ENCODE measurements around the gene SLC4A9.

SLC4A9 gene

DNA sequence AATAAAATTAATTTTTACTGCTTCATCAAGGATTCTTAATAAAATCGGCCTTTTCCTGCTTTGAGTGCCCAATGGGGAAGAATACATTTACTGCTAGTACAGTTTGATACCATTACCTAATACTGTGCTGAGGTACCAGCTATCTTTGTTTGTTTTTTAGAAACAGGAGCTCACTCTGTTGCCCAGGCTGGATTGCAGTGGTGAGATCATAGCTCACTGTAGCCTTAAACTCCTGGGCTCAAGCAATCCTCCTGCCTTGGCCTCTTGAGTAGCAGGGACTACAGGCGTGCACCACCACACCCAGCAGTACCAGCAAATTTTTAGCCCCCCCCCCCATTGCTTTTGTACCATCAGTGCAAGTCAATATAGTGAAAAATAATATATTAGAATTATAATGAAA lies 28.1 kb downstream of the SLC4A9 start:
- DNase-seq (ENCODE audit: low spot score): no peak
- TF ChIP-seq, protein P1, sequence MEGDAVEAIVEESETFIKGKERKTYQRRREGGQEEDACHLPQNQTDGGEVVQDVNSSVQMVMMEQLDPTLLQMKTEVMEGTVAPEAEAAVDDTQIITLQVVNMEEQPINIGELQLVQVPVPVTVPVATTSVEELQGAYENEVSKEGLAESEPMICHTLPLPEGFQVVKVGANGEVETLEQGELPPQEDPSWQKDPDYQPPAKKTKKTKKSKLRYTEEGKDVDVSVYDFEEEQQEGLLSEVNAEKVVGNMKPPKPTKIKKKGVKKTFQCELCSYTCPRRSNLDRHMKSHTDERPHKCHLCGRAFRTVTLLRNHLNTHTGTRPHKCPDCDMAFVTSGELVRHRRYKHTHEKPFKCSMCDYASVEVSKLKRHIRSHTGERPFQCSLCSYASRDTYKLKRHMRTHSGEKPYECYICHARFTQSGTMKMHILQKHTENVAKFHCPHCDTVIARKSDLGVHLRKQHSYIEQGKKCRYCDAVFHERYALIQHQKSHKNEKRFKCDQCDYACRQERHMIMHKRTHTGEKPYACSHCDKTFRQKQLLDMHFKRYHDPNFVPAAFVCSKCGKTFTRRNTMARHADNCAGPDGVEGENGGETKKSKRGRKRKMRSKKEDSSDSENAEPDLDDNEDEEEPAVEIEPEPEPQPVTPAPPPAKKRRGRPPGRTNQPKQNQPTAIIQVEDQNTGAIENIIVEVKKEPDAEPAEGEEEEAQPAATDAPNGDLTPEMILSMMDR (IDR thresholded peaks at IDR 0.05; ENCODE audit: extremely low read depth, missing control alignments): no peak

DNA sequence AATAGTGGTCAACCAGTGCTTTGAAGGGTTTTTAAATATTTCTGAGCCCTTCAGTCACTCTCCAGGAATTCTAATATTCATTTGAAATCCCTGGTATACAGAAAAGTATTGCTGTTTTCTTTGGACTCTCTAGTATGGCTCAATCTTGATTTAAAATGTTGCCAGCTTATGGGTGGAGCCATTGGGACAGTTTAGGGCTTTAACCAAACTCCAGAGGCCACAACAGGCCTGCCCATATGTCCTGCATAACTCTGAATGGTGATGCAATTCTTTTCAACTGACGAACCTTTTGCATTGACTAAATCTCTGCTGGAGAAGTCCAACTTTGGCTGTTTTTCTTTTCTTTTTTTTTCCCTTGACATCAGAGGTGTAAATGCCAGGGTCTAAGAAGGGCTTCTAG lies 31.3 kb downstream of the SLC4A9 start:
- DNase-seq (ENCODE audit: low spot score): no peak
- TF ChIP-seq, protein P1 (IDR thresholded peaks at IDR 0.05; ENCODE audit: extremely low read depth, missing control alignments): no peak

DNA sequence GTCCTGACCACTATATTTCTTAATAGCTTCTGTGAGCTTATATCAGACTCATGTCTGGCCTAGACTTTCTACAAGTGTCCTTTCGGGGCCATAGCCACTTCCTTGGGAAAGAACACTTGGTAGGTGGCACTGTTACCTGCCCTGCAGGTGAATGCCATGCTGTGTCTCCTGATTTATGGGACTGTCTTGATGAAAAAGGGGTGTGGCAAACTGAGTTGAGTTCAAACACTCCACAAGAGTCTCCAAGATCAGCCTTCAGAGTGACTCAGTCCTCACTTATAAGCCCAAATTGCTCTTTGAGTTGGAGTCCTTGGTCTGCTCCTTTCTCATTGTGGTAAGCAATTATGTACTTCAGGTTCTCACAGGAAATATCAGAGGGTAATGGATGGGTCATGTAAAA lies 31.7 kb downstream of the SLC4A9 start:
- no peak for DNase-seq (ENCODE audit: low spot score)
- TF ChIP-seq, protein P1 (IDR thresholded peaks at IDR 0.05; ENCODE audit: extremely low read depth, missing control alignments): no peak

DNA sequence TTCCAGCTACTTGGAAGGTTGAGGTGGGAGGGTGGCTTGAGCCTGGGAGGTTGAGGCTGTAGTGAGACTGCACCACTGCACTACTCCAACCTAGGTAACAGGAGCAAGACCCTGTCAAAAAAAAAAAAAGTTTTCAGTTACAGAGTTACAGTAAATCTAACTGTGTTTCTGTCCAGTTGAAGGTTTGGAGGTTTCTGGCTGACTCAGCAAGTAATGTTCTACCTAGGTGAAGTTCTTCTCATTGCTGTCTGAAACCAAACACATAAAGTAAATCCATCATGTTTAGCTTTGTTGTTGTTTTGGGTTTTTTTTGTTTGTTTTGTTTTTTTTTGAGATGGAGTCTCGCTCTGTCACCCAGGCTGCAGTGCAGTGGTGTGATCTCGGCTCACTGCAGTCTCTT lies 33.7 kb downstream of the SLC4A9 start:
- TF ChIP-seq, protein P1 (IDR thresholded peaks at IDR 0.05; ENCODE audit: extremely low read depth, missing control alignments): no peak
- DNase-seq (ENCODE audit: low spot score): no peak

DNA sequence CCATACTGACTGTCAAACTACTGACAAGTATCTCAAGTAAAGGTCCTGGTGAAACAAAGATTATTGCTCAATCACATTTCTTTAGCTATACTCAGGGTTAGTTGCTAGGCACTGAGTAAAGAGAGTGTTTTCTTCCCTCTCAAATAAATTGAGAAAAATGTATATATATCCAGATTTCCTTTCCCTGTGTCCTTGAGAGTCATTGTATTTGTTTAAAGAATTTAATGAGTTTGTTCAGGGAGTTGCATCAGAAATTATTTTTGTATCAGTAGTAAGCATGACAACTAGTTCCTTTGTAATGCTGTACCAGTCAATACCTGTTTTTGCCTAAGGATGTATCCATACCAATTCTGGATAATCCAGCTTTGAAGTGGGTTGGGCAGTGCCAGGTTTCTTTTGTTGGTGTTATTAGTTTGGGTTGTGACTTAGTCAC lies 38.4 kb downstream of the SLC4A9 start:
- TF ChIP-seq, protein P1 (IDR thresholded peaks at IDR 0.05; ENCODE audit: extremely low read depth, missing control alignments): no peak
- no peak for DNase-seq (ENCODE audit: low spot score)

DNA sequence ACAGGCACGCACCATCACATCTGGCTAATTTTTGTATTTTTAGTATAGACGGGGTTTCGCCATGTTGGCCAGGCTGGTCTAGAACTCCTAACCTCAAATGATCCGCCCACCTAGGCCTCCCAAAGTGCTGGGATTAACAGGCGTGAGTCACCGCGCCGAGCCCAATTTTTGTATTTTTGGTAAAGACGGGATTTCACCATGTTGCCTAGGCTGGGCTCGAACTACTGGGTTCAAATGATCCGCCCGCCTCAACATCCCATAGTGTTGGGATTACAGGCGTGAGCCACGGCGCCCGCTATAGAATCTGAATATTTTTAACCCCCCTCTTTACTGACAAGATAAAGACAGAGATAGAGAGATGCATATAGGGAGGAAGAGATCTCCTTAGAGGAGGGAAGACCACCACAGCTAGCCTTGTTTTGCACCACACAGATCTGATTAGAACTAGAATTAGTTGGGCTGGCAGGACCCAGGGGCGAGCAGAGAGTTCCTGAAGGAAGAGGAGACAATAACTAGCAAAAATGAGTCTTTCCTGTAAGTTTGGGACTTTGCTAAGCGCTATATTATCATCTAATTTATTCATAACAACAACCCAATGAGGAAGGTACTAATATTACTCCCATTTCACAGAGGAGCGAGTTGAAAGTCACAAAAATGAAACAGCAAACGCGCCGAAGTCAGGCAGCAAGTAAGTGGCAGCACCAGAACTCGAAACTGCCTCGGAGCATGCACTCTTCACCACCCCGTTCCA lies 40.2 kb downstream of the SLC4A9 start:
- no peak for DNase-seq (ENCODE audit: low spot score)
- TF ChIP-seq, protein P1 (IDR thresholded peaks at IDR 0.05; ENCODE audit: extremely low read depth, missing control alignments): no peak

DNA sequence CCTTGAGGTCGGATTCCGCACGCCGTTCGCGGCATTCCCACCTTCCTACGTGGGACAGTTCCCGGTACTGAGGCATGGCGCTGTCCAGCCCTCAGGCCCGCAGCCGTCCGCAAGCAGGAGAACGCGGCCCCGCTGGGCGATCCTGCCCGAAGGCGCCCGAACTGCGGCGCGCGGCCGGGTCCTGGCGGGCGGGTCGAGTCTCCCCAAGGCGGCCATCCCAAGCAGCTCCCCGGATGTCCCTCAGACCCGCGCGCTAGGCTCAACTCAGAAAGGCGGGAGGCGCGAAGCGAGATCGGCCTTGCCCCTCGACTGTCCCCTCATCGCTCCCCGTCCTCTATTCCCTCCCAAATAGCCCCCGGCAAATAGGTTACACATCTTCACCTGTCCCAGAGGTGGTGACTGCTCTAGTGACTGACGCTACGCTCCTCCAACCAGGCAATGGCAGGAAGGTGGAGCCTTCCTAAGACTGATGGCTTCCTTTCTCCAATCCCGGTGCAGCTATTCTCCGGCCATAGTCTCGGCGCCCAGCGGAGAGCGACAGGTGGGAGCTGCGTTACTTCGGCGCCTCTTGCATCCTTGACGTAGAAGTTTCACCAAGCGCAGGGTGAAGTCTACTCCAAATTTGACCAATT lies 40.9 kb downstream of the SLC4A9 start:
- TF ChIP-seq, protein P1 (IDR thresholded peaks at IDR 0.05; ENCODE audit: extremely low read depth, missing control alignments): no peak
- peak; percentile 94 for DNase-seq (ENCODE audit: low spot score)

Measured in GM20000 (cell line).